HG02610 (cell line): ENCODE results near the gene LRRC8B.

Experiments
- ATAC-seq: cut with Tn5 transposase; IDR thresholded peaks from one replicate; pipeline ENCODE4 v1.9.1; 2021; ENCODE audit warnings: mild to moderate bottlenecking, moderate library complexity; ENCODE audit not compliant: unreplicated experiment

LRRC8B gene

GRCh38 chr1:89546082-89546889, 21.7 kb downstream of the LRRC8B start:
- no peak for ATAC-seq

- no peak for ATAC-seq
These were observed 22.4 kb downstream of the LRRC8B start for GRCh38 chr1:89546934-89547562.

- no peak for ATAC-seq
These were observed 23.0 kb downstream of the LRRC8B start for GRCh38 chr1:89547563-89548116.

GRCh38 chr1:89548122-89548857, 23.7 kb downstream of the LRRC8B start:
- no peak for ATAC-seq

GRCh38 chr1:89550995-89551394, 26.4 kb downstream of the LRRC8B start:
- ATAC-seq = no peak

GRCh38 chr1:89552471-89553081, 27.9 kb downstream of the LRRC8B start:
- peak; percentile 74 for ATAC-seq

GRCh38 chr1:89553157-89553556, 28.5 kb downstream of the LRRC8B start:
- ATAC-seq = no peak

GRCh38 chr1:89555550-89555949, 30.9 kb downstream of the LRRC8B start:
- ATAC-seq = no peak

GRCh38 chr1:89556726-89557444, 32.3 kb downstream of the LRRC8B start:
- ATAC-seq = no peak

GRCh38 chr1:89557445-89557825, 32.8 kb downstream of the LRRC8B start:
- ATAC-seq = no peak

- no peak for ATAC-seq
These were observed 33.3 kb downstream of the LRRC8B start for GRCh38 chr1:89557956-89558355.

GRCh38 chr1:89563957-89564604, 39.5 kb downstream of the LRRC8B start:
- no peak for ATAC-seq

GRCh38 chr1:89565521-89565920, 40.9 kb downstream of the LRRC8B start:
- ATAC-seq = no peak

- no peak for ATAC-seq
These were observed 42.1 kb downstream of the LRRC8B start for GRCh38 chr1:89566761-89567174.

- no peak for ATAC-seq
These were observed 43.2 kb downstream of the LRRC8B start for GRCh38 chr1:89567797-89568196.

- no peak for ATAC-seq
These were observed 48.8 kb downstream of the LRRC8B start for GRCh38 chr1:89573410-89573809.

GRCh38 chr1:89574621-89575020, 50.0 kb downstream of the LRRC8B start:
- ATAC-seq = no peak

GRCh38 chr1:89575207-89575606, 50.6 kb downstream of the LRRC8B start:
- no peak for ATAC-seq

GRCh38 chr1:89576013-89576412, 51.4 kb downstream of the LRRC8B start:
- no peak for ATAC-seq

- ATAC-seq = no peak
These were observed 53.5 kb downstream of the LRRC8B start for GRCh38 chr1:89578151-89578550.
